GM12892 (cell line): ENCODE measurements around the gene MAP1B.

Source experiments
- POLR2A ChIP-seq: IDR thresholded peaks from 2 replicates; pipeline ENCODE4 v1.6.1; 2011; ENCODE audit warnings: low read depth, low read length, control low read depth
- TAF1 ChIP-seq: IDR thresholded peaks from 2 replicates; pipeline ENCODE4 v1.6.1; 2011; ENCODE audit warnings: low read depth, mild to moderate bottlenecking, control low read depth, low read length, borderline replicate concordance

GRCh38 chr5:72177538-72177937, 70.3 kb downstream of the MAP1B start:
- no peak for TF ChIP-seq TAF1
- no peak for TF ChIP-seq POLR2A
